Measurements from ENCODE around the gene ZDHHC11.
"Not testable (repeated sequence)": the region's sequence is repeated elsewhere in the genome, so short reads cannot be mapped to it uniquely, and the experiment has no call there.

ZDHHC11 gene

DNA sequence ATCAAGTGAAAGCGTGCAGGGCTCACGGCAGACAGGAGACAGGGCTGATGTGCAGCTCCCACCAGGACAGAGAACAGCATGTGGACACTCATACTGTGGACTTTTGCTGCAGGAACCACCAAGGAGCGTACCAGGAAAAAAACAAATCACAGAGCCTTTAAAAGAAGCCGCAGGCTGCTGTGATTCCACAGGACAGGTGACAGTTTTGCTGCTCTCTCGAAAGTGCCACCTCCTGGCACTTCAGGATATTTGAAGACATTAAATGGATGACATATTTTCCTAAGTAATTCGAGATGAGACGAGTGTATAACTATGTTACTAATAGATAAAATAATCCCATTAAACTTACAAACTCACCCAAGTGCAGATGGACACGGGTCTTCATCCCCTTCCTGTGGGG, 29.3 kb downstream of the ZDHHC11 start:
- no peak overlapping the region for H3K4me3 ChIP-seq (ENCODE audit: low read depth, low read length)
- TF ChIP-seq, protein P1, sequence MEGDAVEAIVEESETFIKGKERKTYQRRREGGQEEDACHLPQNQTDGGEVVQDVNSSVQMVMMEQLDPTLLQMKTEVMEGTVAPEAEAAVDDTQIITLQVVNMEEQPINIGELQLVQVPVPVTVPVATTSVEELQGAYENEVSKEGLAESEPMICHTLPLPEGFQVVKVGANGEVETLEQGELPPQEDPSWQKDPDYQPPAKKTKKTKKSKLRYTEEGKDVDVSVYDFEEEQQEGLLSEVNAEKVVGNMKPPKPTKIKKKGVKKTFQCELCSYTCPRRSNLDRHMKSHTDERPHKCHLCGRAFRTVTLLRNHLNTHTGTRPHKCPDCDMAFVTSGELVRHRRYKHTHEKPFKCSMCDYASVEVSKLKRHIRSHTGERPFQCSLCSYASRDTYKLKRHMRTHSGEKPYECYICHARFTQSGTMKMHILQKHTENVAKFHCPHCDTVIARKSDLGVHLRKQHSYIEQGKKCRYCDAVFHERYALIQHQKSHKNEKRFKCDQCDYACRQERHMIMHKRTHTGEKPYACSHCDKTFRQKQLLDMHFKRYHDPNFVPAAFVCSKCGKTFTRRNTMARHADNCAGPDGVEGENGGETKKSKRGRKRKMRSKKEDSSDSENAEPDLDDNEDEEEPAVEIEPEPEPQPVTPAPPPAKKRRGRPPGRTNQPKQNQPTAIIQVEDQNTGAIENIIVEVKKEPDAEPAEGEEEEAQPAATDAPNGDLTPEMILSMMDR (IDR thresholded peaks at IDR 0.05; ENCODE audit: insufficient read depth, low read depth, low read length, missing control alignments): no peak
- no peak for DNase-seq (ENCODE audit: low read depth)

DNA sequence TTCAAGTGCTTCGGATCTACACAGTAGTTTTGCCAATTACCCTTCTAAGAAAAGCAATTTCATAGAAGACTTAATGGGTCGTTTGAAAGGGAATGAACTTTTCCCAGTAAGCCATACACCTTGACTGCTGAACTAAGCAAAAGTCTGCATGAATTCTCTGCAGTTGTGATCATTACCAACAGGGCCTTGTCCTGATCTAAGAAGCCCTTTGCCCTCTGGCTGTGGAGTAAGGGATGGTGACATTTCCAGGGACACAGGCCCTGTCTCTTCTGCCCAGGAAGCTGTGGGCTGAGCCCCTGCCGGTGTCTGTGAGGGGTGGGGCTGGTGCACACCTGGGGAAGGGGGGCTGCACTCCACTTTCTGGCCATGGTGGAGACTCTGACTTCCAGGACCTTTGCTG, 30.5 kb downstream of the ZDHHC11 start:
- DNase-seq (ENCODE audit: low read depth): no peak
- TF ChIP-seq, protein P1 (IDR thresholded peaks at IDR 0.05; ENCODE audit: insufficient read depth, low read depth, low read length, missing control alignments): no peak
- no peak overlapping the region for H3K4me3 ChIP-seq (ENCODE audit: low read depth, low read length)

GRCh38 chr5:819078-819477, 31.7 kb downstream of the ZDHHC11 start:
- no peak for DNase-seq (ENCODE audit: low read depth)
- TF ChIP-seq, protein P1 (IDR thresholded peaks at IDR 0.05; ENCODE audit: insufficient read depth, low read depth, low read length, missing control alignments): no peak
- no peak overlapping the region for H3K4me3 ChIP-seq (ENCODE audit: low read depth, low read length)

GRCh38 chr5:816176-816575, 34.6 kb downstream of the ZDHHC11 start:
- H3K4me3 ChIP-seq (ENCODE audit: low read depth, low read length): no peak overlapping the region
- no peak for DNase-seq (ENCODE audit: low read depth)
- TF ChIP-seq, protein P1 (IDR thresholded peaks at IDR 0.05; ENCODE audit: insufficient read depth, low read depth, low read length, missing control alignments): no peak

- TF ChIP-seq, protein P1 (IDR thresholded peaks at IDR 0.05; ENCODE audit: insufficient read depth, low read depth, low read length, missing control alignments): no peak
- DNase-seq (ENCODE audit: low read depth): no peak
- H3K4me3 ChIP-seq (ENCODE audit: low read depth, low read length): no peak overlapping the region
Measured at GRCh38 chr5:815449-815848, 35.3 kb downstream of the ZDHHC11 start.

DNA sequence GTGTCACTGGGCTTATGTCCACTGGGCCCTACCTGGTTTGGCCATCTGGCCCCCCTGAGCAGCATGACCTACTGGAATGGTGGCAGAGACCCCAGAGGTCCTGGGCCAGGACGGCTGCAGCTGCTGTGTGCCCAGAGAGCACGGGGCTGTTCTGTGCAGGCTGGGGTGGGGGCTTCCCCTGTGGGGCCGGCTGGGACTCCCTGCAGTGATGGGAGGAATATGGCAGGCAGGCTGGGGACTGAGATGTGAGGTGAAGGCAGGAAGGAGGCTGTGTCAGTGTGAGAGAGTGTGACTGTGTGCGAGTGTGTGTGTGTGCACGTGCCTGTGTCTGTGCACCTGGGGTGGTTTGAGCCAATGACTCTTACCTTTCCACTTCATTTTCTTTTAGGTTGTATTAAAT, 37.2 kb downstream of the ZDHHC11 start:
- H3K4me3 ChIP-seq (ENCODE audit: low read depth, low read length); DNase-seq (ENCODE audit: low read depth): not testable (repeated sequence)

GRCh38 chr5:811384-811783, 39.4 kb downstream of the ZDHHC11 start:
- H3K4me3 ChIP-seq (ENCODE audit: low read depth, low read length); DNase-seq (ENCODE audit: low read depth): not testable (repeated sequence)

DNA sequence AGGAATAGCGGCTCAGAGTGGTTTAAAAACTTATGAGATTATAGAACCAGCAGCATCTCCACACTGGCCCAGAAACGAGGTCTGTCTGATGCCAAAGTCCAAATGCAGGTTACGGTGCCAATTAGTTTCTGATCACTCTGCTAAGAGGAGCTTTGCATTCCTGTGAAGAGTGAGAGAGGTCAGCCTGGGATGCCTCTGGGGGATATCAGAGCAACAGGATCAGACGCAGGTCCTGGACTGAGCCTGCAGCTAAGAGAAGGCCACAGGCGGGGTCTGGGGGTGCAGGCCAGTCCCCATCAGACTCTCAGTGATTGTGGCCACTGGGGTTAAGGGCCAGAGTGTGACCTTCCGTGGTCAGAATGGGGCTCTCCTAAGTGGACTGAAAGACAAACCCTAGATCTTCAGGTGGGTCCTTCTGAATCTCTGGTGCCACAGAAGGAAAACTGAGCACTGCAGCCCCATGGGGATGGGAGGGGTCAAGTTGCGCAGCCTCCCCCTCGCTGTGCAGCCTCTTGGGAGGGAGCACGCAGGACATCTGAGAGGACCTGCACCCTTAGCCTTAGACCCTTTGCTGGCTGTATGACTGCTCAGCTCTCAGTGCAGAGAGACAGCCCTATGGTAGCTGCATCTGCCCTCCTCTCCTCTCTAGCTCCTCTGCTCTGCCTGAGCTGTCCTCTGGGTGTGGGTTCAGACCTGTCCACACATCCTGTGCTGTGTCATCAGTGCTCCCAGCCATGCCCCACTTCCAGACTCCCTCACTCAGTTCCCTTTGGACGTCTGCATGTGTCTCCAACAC, 42.9 kb downstream of the ZDHHC11 start:
- H3K4me3 ChIP-seq (ENCODE audit: low read depth, low read length); DNase-seq (ENCODE audit: low read depth): not testable (repeated sequence)
